ENCODE results near the gene TMEM191B. TPM values are rescaled to one million over a fixed set of nuclear protein-coding genes. Genes with fewer than 3 reads are reported as not detected.
"Not testable (repeated sequence)": the region's sequence is repeated elsewhere in the genome, so short reads cannot be mapped to it uniquely, and the experiment has no call there.

TMEM191B gene
- total and polyA plus RNA-seq, 9 donors = 0.11 to 0.89 (median 0.56) TPM; not detected in 3

DNA sequence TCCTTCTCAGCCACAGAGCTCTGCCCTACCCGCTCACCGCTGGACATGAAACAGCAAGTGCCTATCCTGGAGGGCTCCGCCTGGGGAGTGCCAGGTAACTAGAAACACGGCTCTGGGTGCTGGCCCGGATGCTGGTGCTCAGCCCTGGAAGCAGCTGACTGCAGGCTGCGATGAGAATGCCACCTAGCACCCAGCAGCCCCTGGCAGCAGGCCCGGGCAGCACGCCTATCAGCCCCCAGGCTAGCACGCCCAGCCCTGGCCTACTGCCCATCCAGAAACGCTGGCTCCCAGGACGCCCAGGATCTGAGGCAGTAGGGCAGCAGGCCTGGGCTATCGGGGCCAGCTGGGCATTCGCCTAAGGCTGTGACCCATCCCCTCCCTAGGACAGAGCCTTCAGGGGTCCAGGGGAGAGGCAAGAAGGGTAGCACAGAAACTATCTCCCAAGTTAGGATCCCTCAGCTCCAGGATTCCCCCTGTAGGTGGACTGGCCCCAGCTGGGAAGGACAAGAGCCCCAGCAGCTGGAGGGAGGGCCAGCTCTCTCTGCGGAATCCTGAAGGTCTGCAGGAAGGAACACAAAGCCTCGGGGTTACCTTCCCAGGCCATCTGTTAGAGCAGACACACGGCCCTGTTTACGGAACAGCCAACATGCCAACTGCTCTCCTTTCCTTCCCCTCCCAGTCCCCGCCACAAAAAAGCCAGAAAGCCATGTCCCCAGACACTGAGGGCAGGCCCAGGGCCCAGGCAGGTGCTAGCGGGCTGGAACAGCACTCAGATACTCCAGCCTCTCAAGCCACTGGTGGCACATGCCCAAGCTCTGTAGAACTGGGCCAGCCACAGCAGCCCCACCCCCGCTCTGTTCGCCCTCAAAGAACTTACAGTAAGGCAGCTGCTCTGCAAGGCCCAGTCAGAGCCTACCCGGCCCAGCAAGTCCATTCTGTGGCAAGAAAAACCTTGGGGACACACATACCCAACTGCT lies 27.0 kb downstream of the TMEM191B start:
- not testable (repeated sequence) for H3K9me3 ChIP-seq (replicated peaks; ENCODE audit: control insufficient read depth, low read depth, low read length); H3K27me3 ChIP-seq (ENCODE audit: control insufficient read depth, insufficient read depth, low read length); H3K27ac ChIP-seq (ENCODE audit: low read length); H3K36me3 ChIP-seq (ENCODE audit: control insufficient read depth, insufficient read depth, low read length); DNase-seq; H3K4me1 ChIP-seq (ENCODE audit: control insufficient read depth, insufficient read depth, low read length); H3K4me3 ChIP-seq (ENCODE audit: low read length)
- no CpG with 5 or more reads among the region's 22 CpGs for WGBS (ENCODE audit: insufficient coverage)

DNA sequence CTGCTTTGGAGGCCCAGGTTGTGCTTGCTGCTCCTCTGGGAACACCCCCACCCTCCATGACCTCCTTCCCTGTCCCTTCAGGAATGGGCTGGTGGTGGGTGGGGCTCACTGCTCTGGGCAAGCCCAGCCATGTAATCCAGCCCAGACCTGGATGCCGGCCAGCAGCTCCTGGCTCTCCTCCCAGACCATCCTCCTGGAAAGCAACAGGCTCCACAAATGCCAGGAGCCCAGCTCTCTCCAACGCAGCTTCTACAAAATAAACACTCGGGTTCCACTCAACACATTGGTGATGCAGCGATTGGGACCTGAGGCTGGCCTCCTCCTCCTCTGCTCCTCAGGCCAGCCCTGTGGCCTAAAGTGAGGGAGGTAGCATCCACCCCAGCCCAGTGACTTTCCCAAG lies 30.9 kb downstream of the TMEM191B start:
- H3K27me3 ChIP-seq (ENCODE audit: control insufficient read depth, insufficient read depth, low read length); H3K9me3 ChIP-seq (replicated peaks; ENCODE audit: control insufficient read depth, low read depth, low read length); H3K27ac ChIP-seq (ENCODE audit: low read length); H3K4me1 ChIP-seq (ENCODE audit: control insufficient read depth, insufficient read depth, low read length); H3K36me3 ChIP-seq (ENCODE audit: control insufficient read depth, insufficient read depth, low read length); DNase-seq; H3K4me3 ChIP-seq (ENCODE audit: low read length): not testable (repeated sequence)
- WGBS (ENCODE audit: insufficient coverage) = no CpG with 5 or more reads among the region's 4 CpGs

DNA sequence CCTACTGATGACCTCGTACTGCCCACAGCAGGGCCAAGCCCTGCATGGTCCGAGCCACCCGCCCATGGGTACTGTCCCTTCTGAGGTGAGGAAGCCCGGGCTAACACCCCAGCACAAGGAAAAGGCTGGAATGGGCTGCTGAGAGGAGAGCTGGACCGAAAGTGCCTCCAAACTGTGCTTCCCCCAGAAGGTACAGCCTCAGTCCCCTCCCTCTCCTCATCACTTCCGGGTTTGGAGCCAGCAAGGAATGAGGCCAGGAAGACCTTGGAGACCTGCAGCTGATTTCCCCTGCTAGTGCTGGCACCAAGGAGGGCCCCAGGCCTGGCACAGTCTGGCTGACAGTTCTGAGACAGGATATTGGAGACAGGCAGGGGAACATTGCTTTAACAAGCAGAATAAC lies 31.3 kb downstream of the TMEM191B start:
- not testable (repeated sequence) for DNase-seq; H3K27me3 ChIP-seq (ENCODE audit: control insufficient read depth, insufficient read depth, low read length); H3K9me3 ChIP-seq (replicated peaks; ENCODE audit: control insufficient read depth, low read depth, low read length); H3K27ac ChIP-seq (ENCODE audit: low read length); H3K4me1 ChIP-seq (ENCODE audit: control insufficient read depth, insufficient read depth, low read length); H3K36me3 ChIP-seq (ENCODE audit: control insufficient read depth, insufficient read depth, low read length); H3K4me3 ChIP-seq (ENCODE audit: low read length)
- no CpG with 5 or more reads among the region's 6 CpGs for WGBS (ENCODE audit: insufficient coverage)

DNA sequence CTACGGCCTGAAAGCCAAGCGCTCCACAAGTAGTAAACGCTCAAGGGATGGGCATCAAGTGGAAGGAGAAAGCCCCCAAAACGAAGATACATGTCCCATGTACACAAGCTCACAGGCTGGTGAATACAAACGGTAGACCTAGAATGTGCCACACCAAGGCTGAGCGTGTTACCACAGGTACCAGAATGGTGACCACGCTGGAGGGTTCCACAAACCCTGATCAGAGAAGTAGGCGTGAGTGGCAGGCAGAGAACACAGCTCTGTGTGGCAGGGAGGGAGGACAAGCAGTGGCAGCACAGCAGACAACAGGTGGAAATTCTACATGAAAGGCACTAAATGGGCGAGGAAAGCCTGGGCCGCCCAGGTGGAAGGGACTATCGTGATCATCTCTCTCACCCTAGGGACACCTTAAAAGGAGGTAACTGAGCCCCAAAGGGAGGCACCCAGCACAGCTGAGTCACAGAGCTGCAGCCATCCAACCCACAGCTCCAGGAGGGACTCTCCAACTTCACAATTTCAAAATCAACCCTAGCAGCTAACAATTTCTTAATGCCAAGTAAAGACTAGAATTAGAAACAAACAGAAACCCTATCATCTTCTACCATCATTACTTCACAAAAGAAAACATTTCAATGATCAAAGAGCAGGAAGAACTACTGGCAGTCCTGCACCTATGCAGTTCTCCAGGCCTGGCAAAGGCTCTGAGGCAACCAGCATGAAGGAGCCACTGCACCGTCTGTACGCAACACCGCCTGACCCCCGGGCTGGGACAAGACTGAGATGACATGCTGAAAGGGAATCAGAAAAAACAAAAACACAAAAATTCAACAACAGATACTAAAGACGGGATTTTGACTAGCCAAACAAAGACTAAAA lies 32.7 kb downstream of the TMEM191B start:
- WGBS (ENCODE audit: insufficient coverage) = no CpG with 5 or more reads among the region's 16 CpGs
- not testable (repeated sequence) for H3K36me3 ChIP-seq (ENCODE audit: control insufficient read depth, insufficient read depth, low read length); H3K4me3 ChIP-seq (ENCODE audit: low read length); H3K4me1 ChIP-seq (ENCODE audit: control insufficient read depth, insufficient read depth, low read length); H3K27me3 ChIP-seq (ENCODE audit: control insufficient read depth, insufficient read depth, low read length); DNase-seq; H3K27ac ChIP-seq (ENCODE audit: low read length); H3K9me3 ChIP-seq (replicated peaks; ENCODE audit: control insufficient read depth, low read depth, low read length)

DNA sequence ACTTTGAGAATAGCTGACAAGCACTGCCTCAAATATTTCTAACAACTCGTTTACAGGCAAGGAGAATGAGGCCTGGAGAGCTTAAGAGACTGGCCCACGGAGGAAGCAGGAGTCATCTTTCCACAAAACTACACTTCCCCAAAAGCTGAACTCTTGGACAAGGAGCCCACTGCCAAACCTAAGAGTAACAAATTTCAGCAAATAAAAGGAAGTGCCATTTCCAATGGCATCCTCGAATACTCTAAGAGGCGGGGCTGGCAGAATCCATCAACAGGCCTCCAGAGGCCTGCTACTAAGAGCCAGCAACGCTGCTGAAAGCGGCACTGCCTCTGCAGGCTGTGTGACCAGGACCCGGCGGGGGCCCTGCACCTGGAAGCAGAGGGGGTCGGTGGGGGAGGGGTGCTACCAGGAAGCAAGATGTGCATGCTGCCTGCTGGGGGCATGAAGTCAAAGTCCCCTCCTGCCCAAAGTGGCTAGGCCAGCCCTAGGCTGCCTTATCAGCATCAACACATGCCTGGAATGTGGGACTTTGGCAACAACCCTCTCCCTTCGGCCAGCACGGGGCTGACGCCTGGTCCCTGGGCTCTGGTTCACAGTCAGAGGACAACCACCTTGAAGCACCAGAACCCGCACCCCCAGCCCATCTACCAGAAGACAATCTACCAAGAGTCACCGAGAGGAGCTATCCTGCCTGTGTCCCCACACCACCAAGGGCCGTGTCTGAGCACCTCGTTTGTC lies 43.1 kb downstream of the TMEM191B start:
- H3K36me3 ChIP-seq (ENCODE audit: control insufficient read depth, insufficient read depth, low read length); H3K9me3 ChIP-seq (replicated peaks; ENCODE audit: control insufficient read depth, low read depth, low read length); H3K4me1 ChIP-seq (ENCODE audit: control insufficient read depth, insufficient read depth, low read length); DNase-seq; H3K27me3 ChIP-seq (ENCODE audit: control insufficient read depth, insufficient read depth, low read length); H3K4me3 ChIP-seq (ENCODE audit: low read length); H3K27ac ChIP-seq (ENCODE audit: low read length): not testable (repeated sequence)
- WGBS (ENCODE audit: insufficient coverage) = no CpG with 5 or more reads among the region's 16 CpGs

DNA sequence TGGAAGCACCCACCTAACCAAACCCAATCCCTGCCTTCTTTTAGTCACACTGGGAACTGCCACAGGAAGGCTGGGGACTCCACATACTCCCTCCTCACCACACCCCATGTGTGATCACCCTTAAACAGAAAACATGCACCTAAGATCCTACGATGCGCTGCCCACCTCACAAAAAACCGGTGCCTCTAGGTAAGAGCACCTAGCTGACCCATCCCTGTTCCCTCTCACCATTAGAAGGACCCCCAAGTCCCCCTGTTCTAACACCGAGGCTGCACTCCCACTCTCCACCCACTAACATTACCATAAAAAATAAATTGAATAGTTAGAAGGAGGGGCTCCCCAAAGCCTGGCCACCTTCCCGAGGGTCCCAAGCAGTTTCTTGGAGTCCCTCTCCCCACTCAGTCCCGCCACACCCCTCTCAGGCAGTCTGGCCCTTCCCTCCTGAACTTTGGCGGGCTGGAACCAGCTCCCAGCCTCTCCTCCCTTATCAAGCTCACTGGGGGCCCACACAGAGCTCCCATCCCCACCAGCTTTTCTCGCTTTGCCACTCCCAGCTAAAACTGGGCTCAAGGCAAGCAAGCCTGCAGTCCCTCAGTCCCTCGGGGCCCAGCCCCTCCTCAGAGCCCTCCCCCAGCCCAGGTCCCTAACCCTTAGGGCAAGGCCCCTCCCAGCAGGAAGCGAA lies 46.0 kb downstream of the TMEM191B start:
- H3K4me3 ChIP-seq (ENCODE audit: low read length); H3K4me1 ChIP-seq (ENCODE audit: control insufficient read depth, insufficient read depth, low read length); DNase-seq; H3K36me3 ChIP-seq (ENCODE audit: control insufficient read depth, insufficient read depth, low read length); H3K27me3 ChIP-seq (ENCODE audit: control insufficient read depth, insufficient read depth, low read length); H3K27ac ChIP-seq (ENCODE audit: low read length); H3K9me3 ChIP-seq (replicated peaks; ENCODE audit: control insufficient read depth, low read depth, low read length): not testable (repeated sequence)
- WGBS (ENCODE audit: insufficient coverage) = no CpG with 5 or more reads among the region's 10 CpGs

DNA sequence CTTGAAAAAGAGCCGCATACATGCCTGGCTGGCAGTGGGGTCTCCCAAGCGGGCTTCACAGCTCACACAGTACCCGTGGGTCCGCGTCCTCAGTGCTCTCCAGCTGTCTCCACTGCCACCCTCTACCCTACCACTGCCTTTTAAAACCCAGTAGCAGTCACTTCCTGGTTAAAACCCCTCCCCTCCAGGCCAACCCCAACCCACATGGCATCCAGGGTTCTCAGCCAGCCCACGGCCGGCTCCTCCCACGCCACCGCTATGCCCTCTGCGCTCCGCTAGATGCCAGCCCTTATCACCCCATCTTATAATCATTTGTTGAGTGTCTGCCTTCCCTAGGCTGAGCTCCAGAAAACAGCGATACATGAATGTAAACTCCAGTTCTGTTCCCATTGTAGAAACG lies 47.0 kb downstream of the TMEM191B start:
- no CpG with 5 or more reads among the region's 13 CpGs for WGBS (ENCODE audit: insufficient coverage)
- not testable (repeated sequence) for DNase-seq

DNA sequence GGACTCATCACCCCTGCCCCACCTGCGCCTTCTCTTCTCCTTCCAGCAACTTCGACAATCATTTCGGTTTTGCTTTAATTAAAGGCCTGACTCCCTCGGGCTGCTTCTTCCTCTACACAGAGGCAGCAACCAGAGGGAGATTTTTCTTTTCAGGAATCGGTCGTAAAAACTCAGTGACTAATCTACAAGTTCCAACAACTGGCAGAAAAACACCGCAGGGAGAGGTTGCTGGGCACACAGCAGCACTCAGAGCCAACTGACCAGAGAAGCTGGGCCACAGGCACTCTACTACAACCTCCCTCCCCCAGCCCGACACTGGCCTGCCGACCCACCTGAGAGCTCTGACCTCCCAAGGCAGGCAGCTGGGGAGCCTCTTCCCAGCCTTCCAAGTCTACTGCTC lies 48.1 kb downstream of the TMEM191B start:
- WGBS (ENCODE audit: insufficient coverage) = no CpG with 5 or more reads among the region's 9 CpGs
- DNase-seq = not testable (repeated sequence)

More for the DNA sequence above, 47.0 kb downstream of the TMEM191B start:
- H3K4me3 ChIP-seq (ENCODE audit: low read length); H3K27ac ChIP-seq (ENCODE audit: low read length); H3K27me3 ChIP-seq (ENCODE audit: control insufficient read depth, insufficient read depth, low read length); H3K4me1 ChIP-seq (ENCODE audit: control insufficient read depth, insufficient read depth, low read length); H3K36me3 ChIP-seq (ENCODE audit: control insufficient read depth, insufficient read depth, low read length); H3K9me3 ChIP-seq (replicated peaks; ENCODE audit: control insufficient read depth, low read depth, low read length): not testable (repeated sequence)

DNA sequence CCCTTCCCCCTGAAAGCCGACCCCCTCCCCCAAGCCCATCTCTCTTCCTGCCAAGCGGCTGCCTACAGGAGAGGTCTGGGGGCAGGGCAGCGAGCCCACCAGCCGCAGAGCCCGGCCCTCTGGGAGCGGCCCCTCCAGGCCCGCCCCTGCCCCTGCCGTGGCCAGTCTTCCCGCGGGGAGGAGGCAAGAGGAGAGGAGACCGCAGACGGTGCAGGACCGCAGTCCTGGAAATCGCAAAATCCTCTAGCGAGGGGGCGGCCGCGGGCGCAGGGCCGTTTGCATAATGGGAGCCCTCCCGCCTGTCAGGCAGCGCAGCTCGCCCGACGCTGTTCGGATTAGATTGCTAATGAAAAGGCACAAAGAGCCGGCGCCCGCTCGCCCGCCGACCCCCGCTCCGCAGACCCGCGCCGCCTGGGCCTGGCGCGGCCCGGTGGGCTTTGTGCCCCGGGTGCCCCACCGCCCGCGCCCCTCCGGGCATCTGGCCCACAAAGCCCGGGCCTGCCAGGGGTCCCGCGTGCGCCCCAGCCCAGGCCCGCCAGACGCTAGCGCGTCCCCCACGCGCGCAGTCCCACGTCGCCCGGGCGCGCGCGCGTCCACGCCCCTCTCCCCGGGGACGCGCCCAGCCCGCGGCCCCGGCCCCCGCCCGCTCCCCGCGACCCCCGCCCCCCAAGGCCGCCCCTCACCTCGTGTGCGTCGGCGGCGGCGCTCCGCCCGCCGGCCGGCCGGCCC lies 49.7 kb downstream of the TMEM191B start:
- not testable (repeated sequence) for H3K36me3 ChIP-seq (ENCODE audit: control insufficient read depth, insufficient read depth, low read length); H3K27ac ChIP-seq (ENCODE audit: low read length); DNase-seq; H3K9me3 ChIP-seq (replicated peaks; ENCODE audit: control insufficient read depth, low read depth, low read length); H3K4me3 ChIP-seq (ENCODE audit: low read length); H3K4me1 ChIP-seq (ENCODE audit: control insufficient read depth, insufficient read depth, low read length); H3K27me3 ChIP-seq (ENCODE audit: control insufficient read depth, insufficient read depth, low read length)
- WGBS (ENCODE audit: insufficient coverage) = no CpG with 5 or more reads among the region's 88 CpGs

More for the DNA sequence above, 48.1 kb downstream of the TMEM191B start:
- not testable (repeated sequence) for H3K9me3 ChIP-seq (replicated peaks; ENCODE audit: control insufficient read depth, low read depth, low read length); H3K36me3 ChIP-seq (ENCODE audit: control insufficient read depth, insufficient read depth, low read length); H3K27me3 ChIP-seq (ENCODE audit: control insufficient read depth, insufficient read depth, low read length); H3K4me3 ChIP-seq (ENCODE audit: low read length); H3K27ac ChIP-seq (ENCODE audit: low read length); H3K4me1 ChIP-seq (ENCODE audit: control insufficient read depth, insufficient read depth, low read length)

Data from muscle of leg (tissue), 11 donors.